ENCODE measurements around the gene MLC1.

MLC1 gene

DNA sequence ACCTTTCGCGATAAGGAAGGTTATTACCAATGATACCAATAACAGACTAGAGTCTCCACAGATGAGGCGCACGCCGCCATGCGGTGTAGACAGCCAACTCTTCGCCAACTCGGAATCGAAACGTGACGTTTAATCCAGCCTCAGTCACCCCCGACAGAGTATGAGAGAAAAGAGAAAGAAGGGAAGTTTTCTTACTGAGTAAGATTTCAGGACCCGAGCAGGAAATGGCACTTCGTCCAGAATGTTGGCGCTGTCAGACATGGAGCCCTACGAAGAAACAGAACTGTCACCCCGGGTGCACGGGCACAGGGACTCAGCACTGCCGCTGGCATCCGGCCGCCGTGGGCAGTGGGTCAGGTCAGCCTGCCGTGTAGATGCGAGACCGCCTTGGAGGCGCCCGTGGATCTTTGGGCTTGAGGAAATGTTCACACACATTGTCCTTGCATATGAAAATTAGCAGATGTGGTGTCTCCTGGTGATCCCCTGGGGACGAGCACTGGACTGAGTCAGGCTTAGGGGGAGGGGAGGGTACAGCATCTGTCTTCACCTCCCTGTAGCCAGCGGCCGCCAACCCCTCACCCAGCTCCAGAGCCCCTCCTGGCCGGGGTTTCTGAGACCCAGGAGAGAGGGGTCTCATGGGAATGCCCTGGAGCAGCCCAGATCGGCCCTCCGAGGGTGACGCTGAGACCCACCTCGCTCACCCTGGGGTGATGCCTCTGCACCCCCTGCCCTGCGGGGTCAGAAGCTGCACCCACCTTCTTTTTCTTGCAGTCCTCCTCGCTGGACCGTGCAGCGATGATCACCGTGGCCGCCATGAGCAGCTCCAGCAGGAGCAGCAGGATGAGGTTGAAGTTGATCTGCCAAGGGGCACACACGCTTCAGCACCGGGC is 8.3 kb downstream of the MLC1 start:
- ATAC-seq, result no peak
- Mint-ChIP-seq H3K36me3 (ENCODE audit: low read depth) (no peaks in the 10 kb centered on the region), H3K27me3 (no peaks in the 10 kb centered on the region), H3K4me3 (no peak overlapping the region), H3K27ac (no peak overlapping the region), H3K4me1 (no peaks in the 10 kb centered on the region), H3K9me3 (no peaks in the 10 kb centered on the region)
- DNase-seq, result no peak

DNA sequence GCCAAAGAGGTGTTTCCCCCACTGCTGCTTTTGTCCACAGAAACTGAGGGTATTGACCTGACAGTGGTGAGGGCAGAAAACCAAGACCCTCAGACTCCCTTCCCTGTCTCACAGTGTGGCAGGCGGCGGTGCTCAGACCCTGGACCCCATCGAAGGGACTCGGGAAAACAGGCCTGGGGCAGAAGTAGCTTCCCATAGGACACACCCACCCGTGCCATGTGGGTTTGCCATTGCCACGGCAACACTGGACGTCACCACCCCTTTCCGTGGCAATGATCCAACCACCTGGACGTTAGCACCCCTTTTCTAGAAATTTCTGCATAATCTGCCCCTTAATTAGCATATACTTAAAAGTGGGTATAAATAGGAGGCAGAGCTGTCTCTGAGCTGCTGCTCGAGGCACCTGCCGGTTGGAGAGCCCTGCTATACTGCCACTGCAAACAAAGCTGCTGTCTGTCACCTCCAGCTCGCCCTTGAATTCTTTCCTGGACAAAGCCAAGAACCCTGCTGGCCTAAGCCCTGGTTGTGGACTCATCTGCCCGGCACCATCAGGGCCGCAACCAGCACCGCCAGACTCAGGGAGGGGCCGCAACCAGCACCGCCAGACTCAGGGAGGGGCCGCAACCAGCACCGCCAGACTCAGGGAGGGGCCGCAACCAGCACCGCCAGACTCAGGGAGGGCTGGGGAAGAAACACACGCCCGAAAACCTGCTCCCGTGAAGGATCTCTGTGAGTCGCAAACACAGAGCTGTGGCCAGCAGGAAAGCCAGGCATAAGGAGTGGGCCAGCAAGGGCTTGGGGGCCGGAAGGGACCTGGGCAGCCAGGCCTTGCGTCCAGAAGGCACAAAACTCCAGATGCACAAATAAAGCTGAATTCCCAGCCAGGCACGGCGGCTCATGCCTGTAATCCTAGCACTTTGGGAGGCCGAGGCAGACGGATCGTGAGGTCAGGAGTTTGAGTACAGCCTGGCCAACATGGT is 10.4 kb downstream of the MLC1 start:
- Mint-ChIP-seq H3K9me3 (no peaks in the 10 kb centered on the region), H3K27ac (no peak overlapping the region), H3K4me1 (no peaks in the 10 kb centered on the region), H3K4me3 (no peak overlapping the region), H3K27me3 (no peaks in the 10 kb centered on the region), H3K36me3 (ENCODE audit: low read depth) (no peaks in the 10 kb centered on the region)
- ATAC-seq, result no peak
- no peak for DNase-seq

DNA sequence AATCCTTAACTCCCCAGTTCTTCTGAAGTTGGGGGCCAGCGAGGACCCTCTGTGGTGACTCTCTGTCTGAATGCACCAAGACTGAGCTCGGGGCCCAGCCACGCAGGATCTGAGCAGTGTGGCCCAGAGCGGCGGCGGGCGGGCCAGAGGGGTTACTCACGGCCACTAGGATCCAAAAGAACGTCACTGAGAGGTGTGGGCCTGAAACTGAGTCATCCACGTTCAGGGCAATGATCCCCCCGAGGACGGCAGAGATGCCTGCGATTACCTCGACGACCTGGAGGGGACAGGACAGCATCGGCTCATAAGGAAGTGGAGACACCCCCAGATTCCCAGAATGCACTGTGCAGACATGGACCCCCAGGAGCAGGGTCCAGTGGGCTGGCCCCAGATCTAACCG is 11.2 kb downstream of the MLC1 start:
- Mint-ChIP-seq H3K27me3 (no peaks in the 10 kb centered on the region), H3K27ac (no peak overlapping the region), H3K4me3 (no peak overlapping the region), H3K4me1 (no peaks in the 10 kb centered on the region), H3K36me3 (ENCODE audit: low read depth) (no peaks in the 10 kb centered on the region), H3K9me3 (no peaks in the 10 kb centered on the region)
- DNase-seq (no peak), ATAC-seq (no peak)

DNA sequence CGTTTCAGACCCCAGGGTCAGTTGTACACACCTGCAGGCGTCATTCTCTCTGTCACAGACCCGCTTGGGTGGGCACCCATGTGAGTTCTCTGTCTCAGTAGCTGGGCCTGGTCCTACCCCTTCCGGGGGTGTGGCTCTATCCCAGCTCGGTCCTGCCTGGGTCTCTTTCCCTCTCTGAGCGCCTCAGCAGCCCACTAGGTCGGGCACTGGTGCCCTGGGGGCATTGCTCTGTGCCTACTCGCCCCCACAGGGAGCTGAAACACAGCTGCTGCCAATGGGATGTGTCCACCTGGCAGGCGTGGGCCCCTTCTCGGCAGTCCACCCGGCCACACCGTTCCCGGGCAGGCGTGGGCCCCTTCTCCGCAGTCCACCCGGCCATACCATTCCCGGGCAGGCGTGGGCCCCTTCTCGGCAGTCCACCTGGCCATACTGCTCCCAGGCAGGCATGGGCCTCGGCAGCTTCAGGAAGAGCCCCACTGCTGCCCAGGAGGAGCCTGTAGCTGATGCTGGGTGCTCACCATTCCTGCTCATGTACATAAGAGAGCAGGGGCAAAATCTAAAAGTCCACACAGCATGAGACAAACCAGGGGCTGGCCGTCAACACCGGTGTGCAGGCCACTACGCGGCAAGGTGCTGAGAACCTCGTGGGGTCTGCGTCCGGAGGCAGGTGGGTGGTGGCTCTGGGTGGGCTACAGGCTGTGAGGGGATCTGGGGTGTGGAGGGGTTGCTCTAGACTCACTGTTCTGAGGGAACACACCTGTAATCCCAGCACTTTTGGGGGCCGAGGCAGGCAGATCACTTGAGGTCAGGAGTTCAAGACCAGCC is 12.3 kb downstream of the MLC1 start:
- ATAC-seq (no peak), DNase-seq (no peak)
- Mint-ChIP-seq H3K36me3 (ENCODE audit: low read depth) (no peaks in the 10 kb centered on the region), H3K9me3 (no peaks in the 10 kb centered on the region), H3K4me1 (no peaks in the 10 kb centered on the region), H3K27me3 (no peaks in the 10 kb centered on the region), H3K27ac (no peak overlapping the region), H3K4me3 (no peak overlapping the region)

DNA sequence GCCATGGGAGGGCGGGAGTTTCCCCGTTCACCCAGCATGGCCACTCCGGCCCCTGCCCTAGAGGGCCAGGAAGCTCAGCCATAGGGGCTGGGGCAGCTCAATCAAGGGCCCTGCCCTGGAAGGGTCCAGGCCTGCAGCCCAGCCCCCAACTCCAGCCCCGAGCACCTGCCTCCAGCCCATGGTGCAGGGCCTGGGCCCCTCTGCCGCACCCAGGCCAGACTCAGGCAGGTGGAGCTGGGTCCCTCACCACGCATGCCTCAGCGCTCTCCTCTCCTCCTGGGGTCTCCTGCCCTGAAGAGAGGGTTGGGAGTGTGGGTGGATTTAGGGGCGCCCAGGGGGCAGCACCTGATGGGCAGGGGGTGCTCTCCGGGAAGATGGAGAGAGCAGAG is 13.1 kb downstream of the MLC1 start:
- H3K27ac Mint-ChIP-seq, result no peak overlapping the region
- H3K27me3 Mint-ChIP-seq, result no peaks in the 10 kb centered on the region
- DNase-seq (no peak), ATAC-seq (no peak)
- H3K36me3 Mint-ChIP-seq (ENCODE audit: low read depth), result no peaks in the 10 kb centered on the region
- no peaks in the 10 kb centered on the region for H3K9me3 Mint-ChIP-seq
- H3K4me3 Mint-ChIP-seq, result no peak overlapping the region
- no peaks in the 10 kb centered on the region for H3K4me1 Mint-ChIP-seq

DNA sequence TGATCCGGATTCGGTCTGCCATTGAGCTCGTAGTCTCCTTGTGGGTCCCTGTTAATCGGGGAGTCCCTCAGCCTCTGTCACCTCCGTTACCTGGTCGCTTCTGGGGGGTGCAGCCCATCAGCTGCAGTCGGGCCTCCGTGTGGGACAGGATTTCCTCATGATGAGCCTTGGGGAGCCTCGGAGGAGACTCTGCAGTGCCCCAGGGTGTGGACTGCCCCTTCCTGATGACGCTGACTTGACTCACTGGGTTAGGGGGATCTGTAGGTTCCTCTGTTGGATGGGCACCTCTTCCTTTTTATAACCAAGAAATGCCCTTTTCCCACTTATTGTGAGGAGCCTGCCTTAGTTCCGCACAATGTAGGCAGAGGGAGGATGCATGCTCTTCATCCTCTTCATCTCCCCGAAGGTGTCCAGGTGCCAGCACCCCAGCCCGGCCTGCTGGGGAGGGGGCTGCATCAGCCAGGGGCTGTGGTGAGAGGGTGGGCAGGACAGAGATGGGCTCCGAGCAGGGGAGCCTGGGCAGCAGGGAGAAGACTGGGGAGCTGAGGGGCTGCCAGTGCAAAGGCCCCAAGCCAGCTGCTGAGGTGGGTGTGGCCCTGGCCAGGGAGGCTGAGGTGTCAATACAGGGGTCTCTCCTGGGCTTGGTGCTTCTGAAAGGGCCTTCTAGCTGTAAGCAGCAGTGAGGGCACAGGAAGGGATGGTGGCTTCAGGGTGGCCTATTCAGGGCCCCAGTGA is 13.6 kb downstream of the MLC1 start:
- DNase-seq (no peak), ATAC-seq (no peak)
- H3K27me3 Mint-ChIP-seq, result no peaks in the 10 kb centered on the region
- no peak overlapping the region for H3K4me3 Mint-ChIP-seq
- no peaks in the 10 kb centered on the region for H3K9me3 Mint-ChIP-seq
- no peak overlapping the region for H3K27ac Mint-ChIP-seq
- no peaks in the 10 kb centered on the region for H3K4me1 Mint-ChIP-seq
- H3K36me3 Mint-ChIP-seq (ENCODE audit: low read depth), result no peaks in the 10 kb centered on the region

DNA sequence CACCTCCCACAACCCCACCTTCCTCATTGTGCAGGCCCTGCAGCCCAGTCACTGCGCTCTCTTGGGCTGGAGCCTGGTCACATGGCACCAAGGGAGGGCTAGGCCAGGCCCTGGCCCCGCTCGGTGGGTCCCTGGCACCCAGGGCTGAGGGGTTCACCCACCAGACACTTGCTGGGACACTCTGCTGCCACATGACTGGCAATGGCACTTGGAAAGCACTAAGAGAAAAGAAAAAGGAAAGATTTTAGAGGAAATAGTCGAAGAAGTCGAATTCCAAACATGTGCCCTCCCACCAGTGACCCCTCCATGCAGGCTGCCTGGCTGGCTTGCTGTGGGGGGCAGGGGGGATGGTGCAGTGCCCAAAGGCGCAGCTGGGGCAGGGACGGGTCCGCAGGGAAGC is 14.9 kb downstream of the MLC1 start:
- ATAC-seq (no peak), DNase-seq (no peak)
- H3K27ac Mint-ChIP-seq, result no peak overlapping the region
- H3K4me1 Mint-ChIP-seq, result no peaks in the 10 kb centered on the region
- H3K27me3 Mint-ChIP-seq, result no peaks in the 10 kb centered on the region
- H3K36me3 Mint-ChIP-seq (ENCODE audit: low read depth), result no peaks in the 10 kb centered on the region
- H3K4me3 Mint-ChIP-seq, result no peak overlapping the region
- H3K9me3 Mint-ChIP-seq, result no peaks in the 10 kb centered on the region

DNA sequence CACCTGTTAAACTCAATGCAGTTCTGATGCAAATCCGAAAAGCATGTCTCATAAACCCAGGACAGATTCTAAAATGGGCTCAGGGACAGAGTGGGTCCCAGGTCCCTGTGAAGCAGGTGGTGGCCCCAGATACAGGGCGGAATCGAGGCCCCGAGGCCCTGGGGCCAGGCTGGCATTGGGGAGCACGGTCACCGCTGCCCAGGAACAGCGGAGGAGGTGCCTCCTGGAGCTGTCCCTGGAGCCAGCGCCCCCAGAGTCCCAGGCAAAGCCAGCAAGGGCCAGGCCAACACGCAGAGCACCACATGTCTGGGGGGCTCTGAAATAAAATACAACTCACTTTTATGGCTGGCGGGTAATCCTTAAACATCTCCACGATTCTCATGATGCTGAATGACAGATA is 17.1 kb downstream of the MLC1 start:
- no peaks in the 10 kb centered on the region for H3K9me3 Mint-ChIP-seq
- H3K4me3 Mint-ChIP-seq, result no peak overlapping the region
- H3K4me1 Mint-ChIP-seq, result no peaks in the 10 kb centered on the region
- no peak for ATAC-seq
- H3K27ac Mint-ChIP-seq, result no peak overlapping the region
- no peaks in the 10 kb centered on the region for H3K27me3 Mint-ChIP-seq
- no peaks in the 10 kb centered on the region for H3K36me3 Mint-ChIP-seq (ENCODE audit: low read depth)
- DNase-seq, result no peak

DNA sequence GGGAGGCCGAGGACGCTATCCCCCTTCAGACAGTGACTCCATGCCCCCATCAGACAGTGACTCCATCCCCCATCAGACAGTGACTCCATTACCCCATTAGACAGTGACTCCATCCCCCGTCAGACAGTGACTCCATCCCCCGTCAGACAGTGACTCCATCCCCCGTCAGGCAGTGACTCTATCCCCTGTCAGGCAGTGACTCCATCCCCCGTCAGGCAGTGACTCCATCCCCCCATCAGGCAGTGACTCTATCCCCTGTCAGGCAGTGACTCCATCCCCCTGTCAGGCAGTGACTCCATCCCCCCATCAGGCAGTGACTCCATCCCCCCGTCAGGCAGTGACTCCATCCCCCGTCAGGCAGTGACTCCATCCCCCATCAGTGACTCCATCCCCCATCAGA is 18.0 kb downstream of the MLC1 start:
- H3K27me3 Mint-ChIP-seq, result no peaks in the 10 kb centered on the region

DNA sequence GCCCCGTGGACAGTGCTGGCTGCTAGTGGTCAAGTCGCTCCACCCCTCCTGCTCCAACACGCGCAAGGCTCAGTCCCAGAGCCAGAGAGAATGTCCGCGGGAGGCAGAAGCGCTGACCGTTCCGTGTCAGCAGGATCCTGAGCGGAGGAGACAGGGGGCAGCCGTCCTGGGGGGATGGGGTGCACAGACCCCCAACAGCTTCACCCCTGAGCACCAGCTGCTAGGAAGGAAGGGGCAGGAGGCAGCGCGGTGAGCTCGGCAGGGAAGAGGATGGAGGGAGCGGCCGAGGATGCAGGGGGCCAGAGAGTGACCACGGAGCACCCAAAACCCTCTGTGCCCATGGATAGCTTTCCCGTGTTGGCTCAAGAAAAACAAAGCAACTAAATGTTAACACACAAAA is 20.8 kb downstream of the MLC1 start:
- Mint-ChIP-seq H3K9me3 (no peaks in the 10 kb centered on the region), H3K36me3 (ENCODE audit: low read depth) (no peaks in the 10 kb centered on the region), H3K27me3 (peaks cover 3% of the 10 kb centered on the region), H3K4me1 (no peaks in the 10 kb centered on the region), H3K27ac (no peak overlapping the region), H3K4me3 (no peak overlapping the region)
- DNase-seq, result no peak
- ATAC-seq, result no peak

More for the DNA sequence above, 18.0 kb downstream of the MLC1 start:
- H3K4me3 Mint-ChIP-seq, result no peak overlapping the region
- H3K27ac Mint-ChIP-seq, result no peak overlapping the region
- DNase-seq, result no peak
- H3K36me3 Mint-ChIP-seq (ENCODE audit: low read depth), result no peaks in the 10 kb centered on the region
- no peaks in the 10 kb centered on the region for H3K9me3 Mint-ChIP-seq
- no peaks in the 10 kb centered on the region for H3K4me1 Mint-ChIP-seq
- ATAC-seq, result no peak

DNA sequence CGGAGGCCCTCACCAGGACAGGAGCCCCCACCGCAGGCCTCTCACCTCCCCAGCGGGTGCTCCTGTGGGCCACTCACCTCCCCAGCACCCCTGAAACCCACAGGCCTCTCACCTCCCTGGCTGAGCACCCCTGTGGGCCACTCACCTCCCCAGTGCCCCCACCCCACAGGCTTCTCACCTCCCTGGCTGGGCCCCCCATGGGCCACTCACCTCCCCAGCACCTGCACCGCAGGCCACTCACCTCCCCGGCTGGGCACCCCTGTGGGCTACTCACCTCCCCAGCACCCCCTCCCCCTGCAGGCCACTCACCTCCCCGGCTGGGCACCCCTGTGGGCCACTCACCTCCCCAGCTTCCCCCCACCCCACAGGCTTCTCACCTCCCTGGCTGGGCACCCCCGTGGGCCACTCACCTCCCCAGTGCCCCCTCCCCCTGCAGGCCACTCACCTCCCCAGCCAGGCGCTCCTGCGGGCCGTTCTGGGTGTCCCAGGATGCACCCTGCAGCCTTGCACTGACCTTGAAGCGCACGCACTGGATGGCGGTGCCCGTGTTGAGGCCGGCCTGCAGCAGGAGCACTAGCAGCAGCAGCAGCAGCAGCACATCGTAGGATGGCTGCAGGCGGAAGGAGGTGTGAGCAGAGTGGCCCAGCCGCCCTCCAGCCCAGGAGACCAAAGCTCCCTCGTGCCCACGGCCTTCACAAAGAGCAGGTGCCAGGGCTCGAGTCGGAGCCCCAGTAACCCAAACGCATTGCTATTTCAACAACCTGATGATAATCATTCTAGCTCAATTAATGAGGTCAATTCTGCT is 21.4 kb downstream of the MLC1 start:
- H3K4me3 Mint-ChIP-seq, result no peak overlapping the region
- DNase-seq, result no peak
- no peak overlapping the region for H3K27ac Mint-ChIP-seq
- no peaks in the 10 kb centered on the region for H3K9me3 Mint-ChIP-seq
- H3K36me3 Mint-ChIP-seq (ENCODE audit: low read depth), result no peaks in the 10 kb centered on the region
- H3K4me1 Mint-ChIP-seq, result no peaks in the 10 kb centered on the region
- peaks cover 10% of the 10 kb centered on the region for H3K27me3 Mint-ChIP-seq
- ATAC-seq, result no peak

DNA sequence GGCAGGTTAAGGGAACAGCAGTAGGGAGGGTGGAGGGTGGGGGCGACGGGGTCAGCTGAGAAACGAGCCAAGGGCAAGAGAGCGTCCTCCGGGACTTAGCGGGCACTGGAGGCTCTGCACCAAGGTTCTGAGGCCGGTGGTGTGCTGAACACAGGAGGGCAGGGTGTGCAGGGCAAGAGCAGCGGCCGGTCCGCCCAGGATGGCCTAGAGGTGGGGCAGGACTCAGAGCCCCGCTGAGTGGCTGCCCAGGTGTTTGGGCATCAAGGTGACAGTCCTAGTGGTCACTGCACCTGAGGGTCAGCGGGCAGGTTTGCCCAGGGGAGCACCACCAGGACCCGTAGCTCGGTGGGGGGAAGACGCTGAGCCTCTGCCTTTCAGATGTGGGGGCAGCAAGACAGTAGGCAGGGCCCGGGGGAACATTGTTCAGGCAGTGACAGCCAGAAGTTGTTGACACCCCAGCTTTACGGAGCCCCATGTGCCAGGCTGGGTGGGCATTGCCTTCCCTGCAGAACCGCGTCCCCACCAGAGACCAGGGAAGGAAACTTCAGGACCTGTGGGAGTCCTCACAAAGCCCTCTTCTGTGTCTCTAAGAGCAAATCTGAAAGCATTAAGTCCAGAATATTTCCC is 22.6 kb downstream of the MLC1 start:
- ATAC-seq, result no peak
- Mint-ChIP-seq H3K27ac (no peak overlapping the region), H3K4me3 (no peak overlapping the region), H3K27me3 (peaks cover 12% of the 10 kb centered on the region), H3K4me1 (no peaks in the 10 kb centered on the region), H3K9me3 (no peaks in the 10 kb centered on the region), H3K36me3 (ENCODE audit: low read depth) (no peaks in the 10 kb centered on the region)
- DNase-seq, result no peak

DNA sequence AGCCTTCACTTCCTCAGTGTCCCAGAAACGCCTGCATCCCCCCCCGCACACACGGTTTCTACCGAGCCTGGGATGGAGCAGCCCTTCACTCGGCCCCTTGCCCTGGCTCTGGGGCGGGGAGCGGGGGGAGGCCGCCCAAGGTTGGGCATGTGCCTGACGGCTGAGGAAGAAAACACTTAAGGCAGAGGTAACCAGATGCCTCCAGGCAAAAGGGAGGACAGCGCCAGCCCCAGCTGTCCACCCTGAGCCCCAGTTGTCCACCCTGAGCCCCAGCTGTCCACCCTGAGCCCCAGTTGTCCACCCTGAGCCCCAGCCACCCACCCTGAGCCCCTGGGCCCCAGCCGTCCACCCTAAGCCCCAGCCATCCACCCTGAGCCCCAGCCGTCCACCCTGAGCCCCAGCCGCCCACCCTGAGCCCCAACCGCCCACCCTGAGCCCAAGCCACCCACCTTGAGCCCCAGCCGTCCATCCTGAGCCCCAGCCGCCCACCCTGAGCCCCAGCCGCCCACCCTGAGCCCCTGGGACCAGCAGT is 23.3 kb downstream of the MLC1 start:
- H3K27me3 Mint-ChIP-seq, result peaks cover 15% of the 10 kb centered on the region
- no peak for DNase-seq
- no peak overlapping the region for H3K4me3 Mint-ChIP-seq
- no peaks in the 10 kb centered on the region for H3K9me3 Mint-ChIP-seq
- H3K36me3 Mint-ChIP-seq (ENCODE audit: low read depth), result no peaks in the 10 kb centered on the region
- no peak overlapping the region for H3K27ac Mint-ChIP-seq
- no peak for ATAC-seq
- no peaks in the 10 kb centered on the region for H3K4me1 Mint-ChIP-seq
